ENCODE measurements around the gene SLC27A5.

DNA sequence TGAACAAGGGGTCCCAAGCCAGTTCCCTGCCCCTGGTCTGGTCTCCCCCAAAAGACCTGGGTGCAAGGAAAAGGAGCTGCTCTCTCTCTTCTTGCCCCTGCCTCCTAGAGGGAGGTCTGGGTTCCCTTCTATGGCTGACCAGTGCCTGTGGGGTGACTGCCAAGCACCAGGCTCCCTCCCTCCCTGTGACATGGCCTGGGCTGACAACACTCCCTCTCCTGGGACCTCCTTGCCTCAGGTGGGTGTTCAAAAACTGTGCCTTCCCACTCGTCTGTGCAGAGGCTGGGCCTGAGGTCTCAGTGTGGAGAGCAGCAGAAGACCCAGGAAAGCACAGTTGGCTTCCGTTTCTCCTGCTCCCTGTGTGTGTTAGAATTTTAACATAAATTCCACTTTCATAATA lies 31.0 kb downstream of the SLC27A5 start:
- TF ChIP-seq POLR2A (IDR thresholded peaks at IDR 0.05; ENCODE audit: low read length) = no peak
- TF ChIP-seq GATA1 (IDR thresholded peaks at IDR 0.05; ENCODE audit: low read depth, low read length) = no peak

Measured in erythroblast (primary cell).